Neural progenitor cell (in vitro differentiated cells): ENCODE data around the gene RERE.

Experiments
- EZH2 ChIP-seq: fragments of 200-600 bp; sonication (generic); IDR thresholded peaks from 2 replicates; pipeline ENCODE4 v1.6.1; 2017; ENCODE audit warnings: antibody characterized with exemption, mild to moderate bottlenecking, moderate library complexity
- EZH2phosphoT487 ChIP-seq: fragments of 200-600 bp; sonication (generic); IDR thresholded peaks from 2 replicates; pipeline ENCODE4 v1.6.1; 2017; ENCODE audit warnings: antibody characterized with exemption
- TF ChIP-seq, protein P1 (sequence below): fragments of 200-600 bp; sonication (generic); IDR thresholded peaks from 2 replicates; pipeline ENCODE4 v1.5.1; 2017; ENCODE audit warnings: antibody characterized with exemption, mild to moderate bottlenecking

DNA sequence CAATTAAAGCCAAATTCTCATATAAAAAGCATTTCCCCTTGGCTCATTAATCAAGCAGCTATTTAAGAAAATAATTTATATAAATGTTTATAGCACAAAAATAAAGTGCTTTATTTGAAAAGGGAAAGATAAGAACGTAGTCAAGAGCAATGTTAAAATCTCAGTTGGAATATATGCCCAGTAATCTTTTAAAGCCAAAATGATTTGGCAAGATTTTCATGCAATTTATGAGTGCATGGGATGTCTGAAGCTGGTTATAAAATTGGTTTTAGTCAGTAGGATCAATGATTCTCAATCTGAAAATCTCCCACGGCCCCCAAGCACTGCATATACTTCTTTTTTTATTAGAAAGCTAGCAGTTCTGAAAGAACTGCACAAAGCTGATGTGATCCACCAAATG is 188.8 kb downstream of the RERE start:
- no peak for TF ChIP-seq EZH2phosphoT487
- TF ChIP-seq EZH2: no peak
- TF ChIP-seq, protein P1, sequence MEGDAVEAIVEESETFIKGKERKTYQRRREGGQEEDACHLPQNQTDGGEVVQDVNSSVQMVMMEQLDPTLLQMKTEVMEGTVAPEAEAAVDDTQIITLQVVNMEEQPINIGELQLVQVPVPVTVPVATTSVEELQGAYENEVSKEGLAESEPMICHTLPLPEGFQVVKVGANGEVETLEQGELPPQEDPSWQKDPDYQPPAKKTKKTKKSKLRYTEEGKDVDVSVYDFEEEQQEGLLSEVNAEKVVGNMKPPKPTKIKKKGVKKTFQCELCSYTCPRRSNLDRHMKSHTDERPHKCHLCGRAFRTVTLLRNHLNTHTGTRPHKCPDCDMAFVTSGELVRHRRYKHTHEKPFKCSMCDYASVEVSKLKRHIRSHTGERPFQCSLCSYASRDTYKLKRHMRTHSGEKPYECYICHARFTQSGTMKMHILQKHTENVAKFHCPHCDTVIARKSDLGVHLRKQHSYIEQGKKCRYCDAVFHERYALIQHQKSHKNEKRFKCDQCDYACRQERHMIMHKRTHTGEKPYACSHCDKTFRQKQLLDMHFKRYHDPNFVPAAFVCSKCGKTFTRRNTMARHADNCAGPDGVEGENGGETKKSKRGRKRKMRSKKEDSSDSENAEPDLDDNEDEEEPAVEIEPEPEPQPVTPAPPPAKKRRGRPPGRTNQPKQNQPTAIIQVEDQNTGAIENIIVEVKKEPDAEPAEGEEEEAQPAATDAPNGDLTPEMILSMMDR: no peak
